Small intestine (tissue), 7 donors: ENCODE results near the gene ZMAT2. TPM values are rescaled to one million over a fixed set of nuclear protein-coding genes. Genes with fewer than 3 reads are reported as not detected.
"Not testable (repeated sequence)": the region's sequence is repeated elsewhere in the genome, so short reads cannot be mapped to it uniquely, and the experiment has no call there.

ENCODE experiments used
- DNase-seq, 2 donors: peaks; one replicate each; pipeline versions ENCODE4 v3.0.0 to v3.0.0-alpha.2; 2013
- FAIRE-seq: peaks from 2 replicates; lab custom pipeline; 2012; peaks lifted over from hg19 to GRCh38; lab: Jason Lieb, UNC
- H3K27ac ChIP-seq, 3 donors: one replicate each; pipeline ENCODE4 v1.5.1; 2013; ENCODE audit warnings: low read length in 2 of 3, mild to moderate bottlenecking in 2 of 3, control low read depth in 1 of 3, inconsistent platforms in 1 of 3, low read depth in 1 of 3, moderate library complexity in 1 of 3
- H3K27me3 ChIP-seq, 3 donors: one replicate each; pipeline ENCODE4 v1.6.1; 2013; ENCODE audit warnings: low read length in 3 of 3, inconsistent platforms in 1 of 3; ENCODE audit not compliant: control insufficient read depth in 3 of 3, insufficient read depth in 3 of 3
- H3K36me3 ChIP-seq, 3 donors: one replicate each; pipeline ENCODE4 v1.6.1; 2013; ENCODE audit warnings: low read length in 3 of 3, inconsistent platforms in 1 of 3, low read depth in 1 of 3, mild to moderate bottlenecking in 1 of 3, moderate library complexity in 1 of 3; ENCODE audit not compliant: control insufficient read depth in 3 of 3, insufficient read depth in 2 of 3
- H3K4me1 ChIP-seq, 3 donors: one replicate each; pipeline ENCODE4 v1.6.1; 2013; ENCODE audit warnings: low read length in 2 of 3, inconsistent platforms in 1 of 3, low read depth in 1 of 3, mild to moderate bottlenecking in 1 of 3, moderate library complexity in 1 of 3; ENCODE audit not compliant: control insufficient read depth in 3 of 3, insufficient read depth in 2 of 3
- H3K4me3 ChIP-seq, 3 donors: one replicate each; pipeline ENCODE4 v1.5.1; 2013; ENCODE audit warnings: low read length in 3 of 3, control low read depth in 1 of 3, inconsistent platforms in 1 of 3, low read depth in 1 of 3, mild to moderate bottlenecking in 1 of 3, moderate library complexity in 1 of 3
- H3K9me3 ChIP-seq, 2 donors: one replicate each; pipeline ENCODE4 v1.6.1; 2013; ENCODE audit warnings: low read depth in 1 of 2, low read length in 1 of 2; ENCODE audit not compliant: control insufficient read depth in 2 of 2, insufficient read depth in 1 of 2
- WGBS, 3 donors: extraction: QIAGEN DNeasy Blood & Tissue Kit; methylation state at CpG; one replicate each; pipeline ENCODE4 v1.1.7; 2013; 5-methylcytosine and 5-hydroxymethylcytosine counted together
- polyA plus RNA-seq, 4 donors: library from polyadenylated mRNA; stranded (reverse) in 3 of 4; unstranded in 1 of 4; fragments of 200-250 nt in 3 of 4; fragments of 120-200 nt in 1 of 4; gene quantifications; one replicate each; pipeline versions ENCODE4 v1.2.1 to v1.2.3, GENCODE V29; 2013
- donor health status: healthy with polysubstance abuse.
- donor health status: control.
- donor health status: control.
- donor health status: Bipolar disorder and iron deficiency.
- donor health status: healthy.

ZMAT2 gene
- polyA plus RNA-seq, 4 donors = 50.3 to 79.2 (median 61.8) TPM

DNA sequence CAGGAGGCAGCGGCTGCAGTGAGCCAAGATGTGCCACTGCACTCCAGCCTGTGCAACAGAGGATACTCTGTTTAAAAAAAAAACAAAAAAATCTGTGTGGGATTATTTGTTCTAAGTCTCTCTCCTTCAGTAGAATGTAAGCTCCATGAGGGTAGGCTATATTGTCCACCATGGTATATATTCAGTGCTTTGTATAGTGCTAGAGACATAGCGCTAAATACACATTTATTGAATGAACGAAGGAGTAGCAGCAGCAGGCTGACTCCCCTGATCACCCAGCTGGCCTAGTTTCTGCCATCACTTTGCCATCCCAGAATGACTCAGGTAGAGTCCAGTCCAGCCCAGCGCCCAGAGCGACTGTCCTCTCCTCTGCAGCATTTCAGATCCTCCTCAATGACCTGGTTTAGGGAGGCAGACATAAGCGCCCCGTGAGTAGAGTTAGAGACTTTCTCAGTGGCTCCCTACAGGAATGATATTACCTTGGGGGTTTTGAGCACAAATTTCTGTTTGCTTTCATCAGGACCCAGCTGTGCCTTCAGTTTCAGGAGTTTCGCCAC, 9.8 kb upstream of the ZMAT2 start:
- no peak for FAIRE-seq
- no peaks in the 10 kb centered on the region for H3K9me3 ChIP-seq
- no peak for DNase-seq
- peak overlapping the region; percentile 59 to 75 (median 66) for H3K4me3 ChIP-seq
- WGBS, 3 donors = 44 to 54% (median 47%) methylated on average over 8 of the region's 8 CpGs
- H3K36me3 ChIP-seq = peaks cover 6 to 27% (median 7%) of the 10 kb centered on the region in 3 donors
- peaks cover 2 to 10% (median 3%) of the 10 kb centered on the region in 3 donors for H3K4me1 ChIP-seq
- H3K27me3 ChIP-seq = no peaks in the 10 kb centered on the region
- peak overlapping the region; percentile 57 to 85 (median 84) for H3K27ac ChIP-seq

- peak; percentile 95 to 96 for DNase-seq
- Histone ChIP-seq H3K27me3 (no peaks in the 10 kb centered on the region), H3K27ac (peak within 1 kb of the TSS; percentile 83 to 85 (median 84)), H3K4me3 (peak within 1 kb of the TSS; percentile 59 to 75 (median 66)), H3K36me3 (peaks cover 9 to 26% (median 15%) of the 10 kb centered on the region in 3 donors), H3K9me3 (no peaks in the 10 kb centered on the region), H3K4me1 (peaks cover 2 to 10% (median 3%) of the 10 kb centered on the region in 3 donors)
- WGBS, 3 donors = 0 to 1% (median 0%) methylated on average over 60 to 61 of the region's 61 CpGs
- FAIRE-seq = no peak
These were observed 9.0 kb upstream of the ZMAT2 start, which contains the start of the genes HARS1 and HARS2 for GRCh38 chr5:140690941-140691924. HARS1 (minus strand) TSS chr5:140691370; CDS start chr5:140691304, 66 bp downstream. HARS2 (plus strand) TSS chr5:140691455; CDS start chr5:140691649, 194 bp downstream.

GRCh38 chr5:140694276-140694675, 6.0 kb upstream of the ZMAT2 start:
- no peak overlapping the region for H3K4me3 ChIP-seq
- H3K27me3 ChIP-seq = no peaks in the 10 kb centered on the region
- peaks cover 2 to 9% (median 3%) of the 10 kb centered on the region in 3 donors for H3K4me1 ChIP-seq
- FAIRE-seq (no peak), DNase-seq (no peak)
- no peak overlapping the region for H3K27ac ChIP-seq
- WGBS, 3 donors = 75 to 87% (median 85%) methylated on average over 5 of the region's 5 CpGs
- H3K9me3 ChIP-seq = no peaks in the 10 kb centered on the region
- peaks cover 17 to 33% (median 24%) of the 10 kb centered on the region in 3 donors for H3K36me3 ChIP-seq

GRCh38 chr5:140696891-140697492, 3.3 kb upstream of the ZMAT2 start:
- peaks cover 0 to 4% (median 3%) of the 10 kb centered on the region in 3 donors for H3K4me1 ChIP-seq
- H3K4me3 ChIP-seq = no peak overlapping the region
- no peaks in the 10 kb centered on the region for H3K27me3 ChIP-seq
- 91 to 95% (median 93%) methylated on average over 4 of the region's 4 CpGs for WGBS, 3 donors
- FAIRE-seq (no peak), DNase-seq (no peak)
- H3K9me3 ChIP-seq = no peaks in the 10 kb centered on the region
- peaks cover 17 to 33% (median 25%) of the 10 kb centered on the region in 3 donors for H3K36me3 ChIP-seq
- H3K27ac ChIP-seq = no peak overlapping the region

DNA sequence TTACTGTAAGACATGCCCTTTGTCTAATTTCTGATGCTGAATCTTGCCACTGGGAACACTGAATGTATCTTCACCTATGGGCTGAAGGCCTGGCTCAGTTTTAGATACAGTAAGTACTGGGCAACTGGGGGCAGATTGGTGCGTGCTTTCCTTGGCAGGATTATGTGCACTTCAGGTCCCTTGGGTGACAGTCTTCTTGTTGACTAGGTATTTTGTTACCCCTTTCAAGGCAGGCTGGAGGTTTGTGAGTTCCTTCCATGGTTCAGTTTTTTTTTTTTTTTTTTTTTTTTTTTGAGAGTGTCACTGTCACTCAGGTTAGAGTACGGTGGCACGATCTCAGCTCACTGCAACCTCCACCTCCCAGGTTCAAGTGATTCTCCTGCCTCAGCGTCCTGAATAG, 7.6 kb downstream of the ZMAT2 start:
- Histone ChIP-seq H3K4me3 (no peak overlapping the region), H3K4me1 (no peaks in the 10 kb centered on the region), H3K27me3 (no peaks in the 10 kb centered on the region), H3K36me3 (peaks cover 4 to 19% (median 10%) of the 10 kb centered on the region in 3 donors), H3K27ac (no peak overlapping the region), H3K9me3 (no peaks in the 10 kb centered on the region)
- no peak for FAIRE-seq
- 89 to 95% (median 94%) methylated on average over 4 of the region's 4 CpGs for WGBS, 3 donors
- DNase-seq = no peak

GRCh38 chr5:140708787-140709186, 8.5 kb downstream of the ZMAT2 start:
- not testable (repeated sequence) for FAIRE-seq, H3K4me3 ChIP-seq
- 89 to 92% (median 92%) methylated on average over 9 of the region's 9 CpGs for WGBS, 3 donors

DNA sequence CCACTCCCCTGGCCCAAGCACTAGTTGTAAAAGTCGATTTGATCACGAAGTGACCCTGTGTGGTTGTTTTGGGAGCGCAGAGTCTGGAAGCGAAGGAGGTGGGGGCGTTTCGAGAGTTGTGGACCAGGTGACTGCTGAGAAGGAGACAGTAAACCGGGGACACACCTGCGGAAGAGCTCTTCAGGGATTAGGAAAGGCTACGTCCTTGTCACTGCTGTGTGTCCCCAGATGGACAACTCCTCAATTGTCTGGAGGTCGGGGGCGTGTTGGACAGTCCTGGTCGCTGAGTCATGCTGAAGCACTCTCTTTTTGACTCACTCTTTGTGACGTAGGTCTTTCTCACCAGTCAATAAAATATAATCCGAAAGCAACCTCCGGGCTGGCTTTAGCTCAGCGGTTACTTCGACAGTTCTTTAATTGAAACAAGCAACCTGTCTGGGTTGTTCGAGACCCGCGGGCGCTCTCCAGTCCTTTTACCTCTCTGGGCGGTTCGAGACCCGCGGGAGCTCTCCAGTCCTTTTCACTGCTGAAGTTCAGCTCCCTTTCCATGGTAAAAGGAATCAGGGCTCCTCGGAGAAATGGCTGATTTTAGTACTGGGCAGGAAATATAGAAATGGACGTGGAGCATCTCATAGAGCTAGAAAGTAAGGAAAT, 10.8 kb downstream of the ZMAT2 start:
- H3K36me3 ChIP-seq = peaks cover 0 to 2% (median 2%) of the 10 kb centered on the region in 3 donors
- H3K27ac ChIP-seq = peak overlapping the region; percentile 75 to 94 (median 94)
- FAIRE-seq = no peak

More at GRCh38 chr5:140708787-140709186, 8.5 kb downstream of the ZMAT2 start:
- peaks cover 0 to 11% (median 7%) of the 10 kb centered on the region in 3 donors for H3K36me3 ChIP-seq
- H3K9me3 ChIP-seq, H3K27ac ChIP-seq, H3K4me1 ChIP-seq, DNase-seq, H3K27me3 ChIP-seq: not testable (repeated sequence)

More for the DNA sequence above, 10.8 kb downstream of the ZMAT2 start:
- peak overlapping the region; percentile 40 to 91 (median 51) for H3K4me3 ChIP-seq
- WGBS, 3 donors = 0 to 1% (median 0%) methylated on average over 27 of the region's 27 CpGs
- H3K27me3 ChIP-seq = no peaks in the 10 kb centered on the region
- H3K4me1 ChIP-seq = no peaks in the 10 kb centered on the region
- peak; percentile 96 to 97 for DNase-seq
- H3K9me3 ChIP-seq = no peaks in the 10 kb centered on the region
